Brain microvascular endothelial cell (primary cell): ENCODE data around the gene PJVK.
"Not testable (repeated sequence)": the region's sequence is repeated elsewhere in the genome, so short reads cannot be mapped to it uniquely, and the experiment has no call there.

Source experiments
- DNase-seq: peaks from one replicate; pipeline ENCODE4 v3.0.0-alpha.2; 2020
- H3K27ac ChIP-seq: fragments of 250-450 bp; sonication (Bioruptor Pico); 2 replicates; pipeline ENCODE4 v1.5.1; 2020; ENCODE audit warnings: mild to moderate bottlenecking, moderate library complexity
- H3K27me3 ChIP-seq: fragments of 250-450 bp; sonication (Bioruptor Pico); replicated peaks from 2 replicates; pipeline ENCODE4 v1.5.1; 2020; ENCODE audit warnings: mild to moderate bottlenecking
- H3K36me3 ChIP-seq: fragments of 250-450 bp; sonication (Bioruptor Pico); replicated peaks from 2 replicates; pipeline ENCODE4 v1.5.1; 2020; ENCODE audit warnings: mild to moderate bottlenecking
- H3K4me3 ChIP-seq: 2 replicates; pipeline ENCODE4 v1.5.1; 2011; ENCODE audit warnings: low read depth, mild to moderate bottlenecking, control low read depth, low read length, moderate library complexity
- CTCF ChIP-seq: IDR thresholded peaks from 2 replicates; pipeline ENCODE4 v1.5.1; 2011; ENCODE audit warnings: low read depth, mild to moderate bottlenecking, moderate library complexity, low read length, control low read depth, inconsistent platforms; ENCODE audit errors: missing control alignments
- in situ Hi-C: cut with HindIII; loops from 2 replicates; pipeline ENCODE4 v1.10.0; 2017; ENCODE audit warnings: low sequenced_read_pairs, low pct_ligation_motif_present

Gene PJVK

GRCh38 chr2:178412047-178412446 is 39.1 kb upstream of the PJVK start:
- H3K27ac ChIP-seq, result no peak overlapping the region
- no peak overlapping the region for H3K4me3 ChIP-seq
- no peaks in the 10 kb centered on the region for H3K27me3 ChIP-seq
- TF ChIP-seq CTCF, result no peak
- no peaks in the 10 kb centered on the region for H3K36me3 ChIP-seq
- DNase-seq, result no peak
- in situ Hi-C loops, result loop anchor here (25.0 kb wide), 1 partner anchor 275 kb away; no protein-coding TSS in a partner anchor

GRCh38 chr2:178412453-178412852 is 38.7 kb upstream of the PJVK start:
- H3K36me3 ChIP-seq, H3K4me3 ChIP-seq, H3K27me3 ChIP-seq, DNase-seq, H3K27ac ChIP-seq: not testable (repeated sequence)
- in situ Hi-C loops, result loop anchor here (25.0 kb wide), 1 partner anchor 275 kb away; no protein-coding TSS in a partner anchor

GRCh38 chr2:178413472-178414265 is 37.5 kb upstream of the PJVK start:
- TF ChIP-seq CTCF, result no peak
- H3K27me3 ChIP-seq, result no peaks in the 10 kb centered on the region
- in situ Hi-C loops, result loop anchor here (25.0 kb wide), 1 partner anchor 276 kb away; no protein-coding TSS in a partner anchor
- peak; percentile 74 for DNase-seq
- H3K36me3 ChIP-seq, result no peaks in the 10 kb centered on the region
- H3K27ac ChIP-seq, result peak overlapping the region; percentile 93
- peak overlapping the region; percentile 68 for H3K4me3 ChIP-seq

GRCh38 chr2:178414266-178415247 is 36.6 kb upstream of the PJVK start:
- Histone ChIP-seq H3K27me3 (no peaks in the 10 kb centered on the region), H3K36me3 (no peaks in the 10 kb centered on the region), H3K4me3 (peak overlapping the region; percentile 68), H3K27ac (peak overlapping the region; percentile 93)
- TF ChIP-seq CTCF, result peak; percentile 96
- in situ Hi-C loops, result loop anchor here (25.0 kb wide), 1 partner anchor 277 kb away; no protein-coding TSS in a partner anchor
- DNase-seq, result peak; percentile 91

GRCh38 chr2:178415979-178416378 is 35.2 kb upstream of the PJVK start:
- in situ Hi-C loops, result loop anchor here (25.0 kb wide), 1 partner anchor 279 kb away; no protein-coding TSS in a partner anchor
- Histone ChIP-seq H3K27ac (no peak overlapping the region), H3K36me3 (no peaks in the 10 kb centered on the region), H3K4me3 (no peak overlapping the region), H3K27me3 (no peaks in the 10 kb centered on the region)
- no peak for DNase-seq
- TF ChIP-seq CTCF, result no peak

GRCh38 chr2:178417916-178418315 is 33.3 kb upstream of the PJVK start:
- no peaks in the 10 kb centered on the region for H3K27me3 ChIP-seq
- no peak for DNase-seq
- no peaks in the 10 kb centered on the region for H3K36me3 ChIP-seq
- in situ Hi-C loops, result loop anchor here (25.0 kb wide), 1 partner anchor 281 kb away; no protein-coding TSS in a partner anchor
- H3K4me3 ChIP-seq, result no peak overlapping the region
- TF ChIP-seq CTCF, result no peak
- H3K27ac ChIP-seq, result no peak overlapping the region
